HG03103 (cell line): ENCODE measurements around the gene PRPF6.

Experiments
- ATAC-seq: cut with Tn5 transposase; IDR thresholded peaks from one replicate; pipeline ENCODE4 v1.9.1; 2021; ENCODE audit warnings: low read depth; ENCODE audit not compliant: unreplicated experiment

PRPF6 gene

GRCh38 chr20:64074184-64074789 is 93.4 kb downstream of the PRPF6 start:
- ATAC-seq: no peak

GRCh38 chr20:64074963-64075362 is 94.0 kb downstream of the PRPF6 start:
- no peak for ATAC-seq

- ATAC-seq: no peak
Observed at GRCh38 chr20:64075556-64075955, 94.6 kb downstream of the PRPF6 start.

GRCh38 chr20:64076061-64076997 is 95.4 kb downstream of the PRPF6 start:
- no peak for ATAC-seq

DNA sequence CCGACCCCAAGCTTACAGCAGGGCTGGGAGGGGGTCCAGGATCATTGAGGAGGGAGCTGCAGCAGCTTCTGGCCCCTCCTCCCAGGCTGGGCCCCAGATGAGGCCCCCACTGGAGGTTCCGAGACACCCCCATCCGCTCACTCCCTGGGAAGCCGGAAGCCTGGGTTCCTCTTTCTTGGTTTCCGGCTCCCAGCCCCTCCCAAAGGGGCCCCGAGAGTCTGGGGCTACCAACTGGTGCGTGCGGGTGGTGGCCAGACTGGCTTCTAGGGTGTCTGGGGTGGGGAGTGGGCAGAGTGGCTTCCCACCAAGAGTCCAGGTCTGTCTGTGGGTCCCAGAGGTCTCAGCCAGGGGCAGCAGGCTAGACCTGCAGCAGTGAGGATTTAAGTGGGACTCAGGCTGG is 96.2 kb downstream of the PRPF6 start:
- no peak for ATAC-seq

DNA sequence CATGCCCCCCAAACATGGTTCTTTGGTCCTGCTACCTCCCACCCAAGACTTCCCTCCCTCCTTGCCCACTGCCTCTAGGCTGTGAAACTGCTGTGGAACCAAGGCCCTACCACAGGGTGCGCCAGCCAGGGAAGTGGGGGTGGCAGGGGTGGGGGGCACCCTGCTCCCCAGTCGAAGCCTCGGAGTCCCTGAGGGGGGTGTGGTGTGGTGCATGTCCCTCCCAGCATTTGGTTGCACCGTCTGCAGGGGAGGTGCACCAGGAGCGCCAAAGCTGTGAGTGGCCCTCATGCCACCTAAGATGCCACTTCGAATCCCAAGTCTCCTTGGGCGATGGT is 96.6 kb downstream of the PRPF6 start:
- no peak for ATAC-seq

GRCh38 chr20:64077876-64078551 is 97.1 kb downstream of the PRPF6 start:
- ATAC-seq: no peak

DNA sequence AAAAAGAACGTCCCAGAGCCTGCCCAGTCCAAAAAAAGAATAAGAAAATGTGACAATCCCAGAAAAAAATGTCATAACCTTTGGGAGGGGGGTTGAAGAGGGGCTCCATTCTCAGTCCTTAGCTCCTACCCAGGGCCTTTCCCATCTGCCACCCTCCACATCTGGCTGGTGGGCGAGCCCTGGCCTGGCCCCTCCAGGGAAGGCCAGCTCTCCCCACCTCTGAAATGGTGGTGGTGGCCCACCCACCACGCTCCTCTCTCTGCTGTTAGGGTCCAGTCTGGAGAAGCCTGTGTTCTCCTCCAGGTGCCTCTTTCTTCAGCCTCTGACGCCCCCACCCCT is 98.0 kb downstream of the PRPF6 start:
- no peak for ATAC-seq

DNA sequence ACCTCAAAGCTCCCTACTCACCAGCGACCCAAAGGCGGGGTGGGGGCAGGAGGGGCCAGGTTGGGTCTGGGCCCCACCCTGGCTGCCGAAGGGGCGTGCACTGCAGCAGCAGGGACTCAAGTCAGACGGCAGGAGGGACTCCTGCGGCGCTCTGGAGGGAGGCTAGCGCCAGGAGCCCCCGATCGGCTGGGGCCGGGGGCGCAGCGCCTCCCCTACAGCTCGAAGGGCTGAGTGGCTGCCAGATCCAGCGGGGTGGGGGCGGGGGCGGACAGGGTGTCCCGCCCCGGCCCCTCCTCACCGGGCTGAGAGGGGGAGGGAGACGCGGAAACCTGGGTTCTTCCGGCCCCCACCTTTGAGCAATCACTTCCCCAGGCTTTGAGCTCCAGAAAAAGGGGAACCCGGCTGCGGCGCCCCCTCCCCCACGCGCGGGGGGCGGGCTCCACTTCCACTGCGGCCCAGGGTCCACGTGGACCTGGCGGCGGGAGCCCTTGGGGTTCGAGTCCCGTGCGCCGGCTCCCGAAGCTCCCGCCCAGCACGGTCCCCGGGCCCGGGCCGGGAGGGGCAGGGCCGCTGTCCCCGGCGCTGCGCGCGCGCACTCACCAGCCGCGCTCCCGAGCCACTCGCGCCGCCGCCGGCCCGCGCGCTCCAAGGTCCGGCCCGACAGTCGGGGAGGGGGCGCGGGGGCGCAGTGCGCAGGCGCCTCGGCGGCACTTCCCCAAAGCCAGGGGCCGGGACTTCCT is 98.5 kb downstream of the PRPF6 start, which contains the start of gene RGS19:
Gene RGS19 (minus strand): TSS at position 246 of the 740 bp plus-strand sequence. CDS start 2,632 bp downstream, outside the sequence.
- peak; percentile 33 for ATAC-seq

GRCh38 chr20:64080013-64080812 is 99.3 kb downstream of the PRPF6 start, which contains the start of gene OPRL1:
OPRL1 (plus strand) TSS chr20:64080082; CDS start chr20:64092721, 12,639 bp downstream.
- no peak for ATAC-seq

DNA sequence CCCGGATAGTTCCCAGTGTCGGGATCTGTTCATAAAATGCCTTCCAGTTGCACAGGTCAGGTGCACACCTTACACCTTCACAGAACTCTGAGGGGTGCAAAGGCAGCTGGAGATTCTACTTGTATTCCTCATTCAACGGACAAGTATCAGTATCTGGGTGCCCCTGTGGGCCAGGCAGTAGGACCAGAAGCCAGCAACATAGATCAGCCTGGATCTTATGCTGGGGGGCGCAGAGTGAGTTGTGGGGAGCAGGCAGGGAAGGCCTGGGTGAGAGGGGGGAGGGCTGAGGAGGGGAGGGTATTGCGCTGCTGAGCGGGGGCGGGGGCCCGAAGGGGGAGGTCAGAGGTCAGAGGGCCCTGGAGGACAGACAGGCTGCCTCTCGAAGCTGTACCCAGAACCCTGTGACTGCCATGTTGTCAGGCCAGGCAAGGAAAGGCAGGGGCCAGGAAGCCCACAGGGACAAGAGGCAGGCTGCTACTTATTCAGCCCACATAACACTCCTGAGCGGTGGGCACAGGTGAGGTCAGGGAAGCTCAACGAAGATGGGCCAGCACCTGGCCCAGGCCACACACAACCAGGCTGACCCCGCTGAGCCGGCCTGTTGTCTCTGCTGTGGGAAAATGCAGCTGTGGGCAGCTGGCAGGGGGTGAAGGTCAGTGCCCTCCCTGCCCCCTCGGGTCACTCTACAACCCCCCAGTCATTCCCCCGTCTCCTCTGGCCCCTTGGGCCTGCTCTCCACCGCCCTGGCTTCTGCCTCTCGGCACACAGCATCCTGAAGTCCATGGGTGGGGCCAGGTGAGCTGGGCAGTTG is 100.1 kb downstream of the PRPF6 start:
- no peak for ATAC-seq

DNA sequence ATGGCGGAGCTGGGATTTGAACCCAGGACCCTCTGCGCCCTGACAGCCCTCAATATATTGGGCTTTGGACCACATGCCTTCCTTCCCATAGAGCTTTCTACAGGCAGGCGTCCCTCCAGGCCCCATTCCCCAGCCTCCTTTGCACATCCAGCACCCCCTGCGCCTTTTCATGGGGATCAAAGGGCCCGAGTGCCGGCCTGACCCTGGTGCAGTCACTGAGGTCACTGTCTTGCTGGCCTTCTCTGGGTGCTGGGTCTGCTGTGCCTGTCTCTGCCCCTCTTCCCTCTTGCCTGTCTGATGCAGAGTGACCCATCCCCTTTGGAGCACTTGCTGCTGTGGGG is 100.7 kb downstream of the PRPF6 start:
- no peak for ATAC-seq

DNA sequence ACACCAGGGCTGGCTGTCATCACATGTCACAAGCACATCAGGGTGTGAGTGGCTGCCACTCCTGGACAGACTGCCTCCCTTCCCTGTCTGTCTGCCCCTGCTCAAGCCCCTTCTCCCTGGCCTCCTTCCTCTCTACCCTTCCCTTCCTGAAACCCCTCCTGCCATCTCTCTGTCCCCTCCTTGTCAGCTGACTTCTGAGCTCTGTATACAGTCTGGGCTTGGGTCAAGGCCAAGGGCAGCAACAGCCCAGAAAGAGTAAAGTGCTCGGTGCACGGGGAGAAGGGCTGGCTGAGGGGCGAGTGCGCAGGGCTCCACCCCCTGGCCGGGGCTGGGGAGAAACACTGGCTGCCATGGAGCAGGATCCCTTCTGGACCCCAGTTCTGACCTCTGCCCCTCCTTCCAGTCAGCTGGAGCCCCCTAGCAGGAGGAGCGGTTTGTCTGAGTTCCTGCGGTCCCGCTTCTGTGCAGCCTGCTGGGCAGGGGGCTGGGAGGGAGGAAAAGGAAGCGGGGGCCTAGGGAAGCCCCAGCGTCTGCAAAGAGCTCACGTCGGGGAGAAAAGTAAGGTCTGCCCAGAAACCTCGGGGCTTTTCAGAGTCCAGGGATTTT is 101.3 kb downstream of the PRPF6 start:
- ATAC-seq: no peak
